Measurements from ENCODE around the gene TNFRSF18.
"Not testable (repeated sequence)": the region's sequence is repeated elsewhere in the genome, so short reads cannot be mapped to it uniquely, and the experiment has no call there.

The TNFRSF18 gene

GRCh38 chr1:1200876-1201810, 5.2 kb downstream of the TNFRSF18 start:
- DNase-seq (ENCODE audit: extremely low spot score, insufficient read length, low read depth) (peak; percentile 54), FAIRE-seq (peak; percentile 12)

GRCh38 chr1:1199961-1200875, 6.2 kb downstream of the TNFRSF18 start:
- DNase-seq (ENCODE audit: extremely low spot score, insufficient read length, low read depth) (no peak), FAIRE-seq (no peak)

GRCh38 chr1:1199141-1199960, 7.0 kb downstream of the TNFRSF18 start:
- FAIRE-seq (no peak), DNase-seq (ENCODE audit: extremely low spot score, insufficient read length, low read depth) (no peak)

GRCh38 chr1:1198423-1199140, 7.8 kb downstream of the TNFRSF18 start:
- DNase-seq (ENCODE audit: extremely low spot score, insufficient read length, low read depth) (no peak), FAIRE-seq (no peak)

GRCh38 chr1:1197551-1198422, 8.6 kb downstream of the TNFRSF18 start:
- no peak for FAIRE-seq

GRCh38 chr1:1197188-1197500, 9.2 kb downstream of the TNFRSF18 start:
- FAIRE-seq (no peak), DNase-seq (ENCODE audit: extremely low spot score, insufficient read length, low read depth) (no peak)

More at GRCh38 chr1:1197551-1198422, 8.6 kb downstream of the TNFRSF18 start:
- no peak for DNase-seq (ENCODE audit: extremely low spot score, insufficient read length, low read depth)

GRCh38 chr1:1196431-1197187, 9.8 kb downstream of the TNFRSF18 start:
- FAIRE-seq (no peak), DNase-seq (ENCODE audit: extremely low spot score, insufficient read length, low read depth) (no peak)

GRCh38 chr1:1195726-1196125, 10.7 kb downstream of the TNFRSF18 start:
- not testable (repeated sequence) for FAIRE-seq; DNase-seq (ENCODE audit: extremely low spot score, insufficient read length, low read depth)

- FAIRE-seq = no peak
- no peak for DNase-seq (ENCODE audit: extremely low spot score, insufficient read length, low read depth)
Observed at GRCh38 chr1:1194723-1195122, 11.7 kb downstream of the TNFRSF18 start.

GRCh38 chr1:1191734-1192133, 14.7 kb downstream of the TNFRSF18 start:
- FAIRE-seq = no peak

GRCh38 chr1:1189111-1189510, 17.3 kb downstream of the TNFRSF18 start:
- FAIRE-seq (no peak), DNase-seq (ENCODE audit: extremely low spot score, insufficient read length, low read depth) (no peak)

More at GRCh38 chr1:1191734-1192133, 14.7 kb downstream of the TNFRSF18 start:
- DNase-seq (ENCODE audit: extremely low spot score, insufficient read length, low read depth) = no peak

- DNase-seq (ENCODE audit: extremely low spot score, insufficient read length, low read depth) = no peak
- FAIRE-seq = no peak
Observed at GRCh38 chr1:1187938-1188337, 18.5 kb downstream of the TNFRSF18 start.

GRCh38 chr1:1185101-1185765, 21.2 kb downstream of the TNFRSF18 start:
- DNase-seq (ENCODE audit: extremely low spot score, insufficient read length, low read depth) (no peak), FAIRE-seq (no peak)

GRCh38 chr1:1183833-1184775, 22.3 kb downstream of the TNFRSF18 start:
- no peak for DNase-seq (ENCODE audit: extremely low spot score, insufficient read length, low read depth)
- FAIRE-seq = no peak

- DNase-seq (ENCODE audit: extremely low spot score, insufficient read length, low read depth) (no peak), FAIRE-seq (no peak)
Observed at GRCh38 chr1:1183221-1183747, 23.1 kb downstream of the TNFRSF18 start.

Measured in GM18507 (cell line).